HCT116 (cell line): Measurements from ENCODE around the gene FNBP1.
"Not testable (repeated sequence)": the region's sequence is repeated elsewhere in the genome, so short reads cannot be mapped to it uniquely, and the experiment has no call there.

Experiments used
- CTCF ChIP-seq, 3 experiments: fragments of 200-600 bp in 1 of 3; sonication (generic) in 1 of 3; IDR thresholded peaks in 2 of 3; conservative IDR thresholded peaks in 1 of 3; 2 replicates each; pipeline ENCODE4 v1.5.1; 2012 to 2017; ENCODE audit warnings: low read depth in 2 of 3, low read length in 2 of 3, antibody characterized with exemption in 1 of 3, borderline replicate concordance in 1 of 3, control low read depth in 1 of 3, mild to moderate bottlenecking in 1 of 3, mixed read lengths in 1 of 3, mixed run types in 1 of 3, moderate library complexity in 1 of 3; ENCODE audit not compliant: insufficient read depth in 1 of 3
- EGR1 ChIP-seq: IDR thresholded peaks from 2 replicates; pipeline ENCODE4 v1.6.1; 2012; ENCODE audit warnings: low read depth
- EZH2 ChIP-seq: fragments of 200-600 bp; sonication (generic); IDR thresholded peaks from 2 replicates; pipeline ENCODE4 v1.6.1; 2017; ENCODE audit warnings: antibody characterized with exemption, mixed run types
- JUND ChIP-seq: IDR thresholded peaks from 2 replicates; pipeline ENCODE4 v1.6.1; 2012
- POLR2AphosphoS5 ChIP-seq: IDR thresholded peaks from 2 replicates; pipeline ENCODE4 v1.6.1; 2011; ENCODE audit warnings: mild to moderate bottlenecking, low read depth, low read length, moderate library complexity
- RAD21 ChIP-seq: IDR thresholded peaks from 2 replicates; pipeline ENCODE4 v1.6.1; 2012; ENCODE audit warnings: low read depth, mild to moderate bottlenecking

- TF ChIP-seq CTCF (IDR thresholded peaks at IDR 0.05 in 2 of 3, conservative IDR thresholded peaks at IDR 0.05 in 1 of 3; ENCODE audit: borderline replicate concordance in 1 of 3, insufficient read depth in 1 of 3, low read depth in 2 of 3, low read length in 2 of 3); EZH2; POLR2AphosphoS5; RAD21; EGR1; JUND: not testable (repeated sequence)
Observed at GRCh38 chr9:129890718-129891299, 152.2 kb downstream of the FNBP1 start.
